NCI-H146 (cell line): ENCODE results near the gene ATG7.
"Not testable (repeated sequence)": the region's sequence is repeated elsewhere in the genome, so short reads cannot be mapped to it uniquely, and the experiment has no call there.

Source experiments
- DNase-seq: peaks from one replicate; lab custom pipeline; 2025; lab: John Stamatoyannopoulos, UW

Gene ATG7

DNA sequence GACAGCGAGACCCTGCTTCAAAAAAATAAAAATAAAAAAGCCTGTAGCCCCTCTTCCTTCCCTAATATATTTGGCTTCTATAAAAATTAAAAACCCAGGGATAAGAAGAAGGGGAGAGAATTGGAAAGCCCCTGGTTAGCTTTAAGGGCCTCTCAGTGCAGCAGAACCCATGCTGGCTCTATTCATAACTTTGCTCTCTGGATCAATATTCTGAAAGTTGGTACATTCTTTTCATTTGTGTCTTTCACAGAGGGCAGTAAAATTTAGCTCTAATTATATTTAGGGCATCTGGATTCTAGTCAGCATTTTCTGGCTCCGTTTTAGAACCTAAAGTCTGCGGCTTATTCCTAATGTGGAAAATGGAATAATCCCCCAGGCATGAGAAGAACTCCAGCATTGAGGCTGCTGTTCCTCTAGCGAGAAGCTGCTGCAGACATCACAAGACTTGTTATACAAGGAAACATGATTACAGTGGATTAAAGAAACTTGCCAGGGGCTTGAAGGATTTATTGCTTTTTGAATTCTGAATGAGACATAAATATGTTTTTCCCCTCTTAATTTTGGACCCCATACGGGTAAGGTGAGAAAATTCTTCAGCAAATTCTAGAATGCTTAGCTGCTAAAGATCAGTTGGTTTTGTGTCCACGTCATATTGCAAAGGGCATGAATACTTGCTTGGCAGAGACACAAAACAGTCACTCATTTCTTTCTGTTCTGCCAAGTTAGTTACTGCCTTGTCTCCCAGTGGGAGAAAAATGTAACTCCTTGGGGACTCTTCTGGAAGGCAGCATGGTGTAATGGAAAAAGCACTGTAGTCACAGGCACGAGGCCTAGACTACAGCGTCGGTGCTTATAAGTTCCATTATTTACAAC lies 193.8 kb downstream of the ATG7 start:
- no peak for DNase-seq

DNA sequence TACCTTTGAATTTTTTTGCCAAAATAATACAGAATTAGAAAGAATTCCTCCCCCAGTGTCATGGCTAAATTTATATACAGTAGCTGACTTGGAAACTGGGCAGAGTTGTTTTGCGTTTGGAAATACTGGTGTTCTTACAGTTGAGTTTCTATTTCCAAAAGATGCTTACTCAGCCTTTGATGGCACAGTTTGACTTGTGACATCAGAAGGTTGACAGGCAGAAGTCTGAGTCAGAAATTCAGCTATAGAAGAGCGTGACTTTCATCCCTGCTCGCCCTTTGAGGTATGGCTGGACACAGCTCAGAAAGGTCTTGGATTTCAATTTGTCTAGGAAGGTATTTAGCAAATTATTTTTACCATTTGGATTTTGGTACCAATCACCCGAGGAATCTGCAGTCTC lies 195.7 kb downstream of the ATG7 start:
- no peak for DNase-seq

DNA sequence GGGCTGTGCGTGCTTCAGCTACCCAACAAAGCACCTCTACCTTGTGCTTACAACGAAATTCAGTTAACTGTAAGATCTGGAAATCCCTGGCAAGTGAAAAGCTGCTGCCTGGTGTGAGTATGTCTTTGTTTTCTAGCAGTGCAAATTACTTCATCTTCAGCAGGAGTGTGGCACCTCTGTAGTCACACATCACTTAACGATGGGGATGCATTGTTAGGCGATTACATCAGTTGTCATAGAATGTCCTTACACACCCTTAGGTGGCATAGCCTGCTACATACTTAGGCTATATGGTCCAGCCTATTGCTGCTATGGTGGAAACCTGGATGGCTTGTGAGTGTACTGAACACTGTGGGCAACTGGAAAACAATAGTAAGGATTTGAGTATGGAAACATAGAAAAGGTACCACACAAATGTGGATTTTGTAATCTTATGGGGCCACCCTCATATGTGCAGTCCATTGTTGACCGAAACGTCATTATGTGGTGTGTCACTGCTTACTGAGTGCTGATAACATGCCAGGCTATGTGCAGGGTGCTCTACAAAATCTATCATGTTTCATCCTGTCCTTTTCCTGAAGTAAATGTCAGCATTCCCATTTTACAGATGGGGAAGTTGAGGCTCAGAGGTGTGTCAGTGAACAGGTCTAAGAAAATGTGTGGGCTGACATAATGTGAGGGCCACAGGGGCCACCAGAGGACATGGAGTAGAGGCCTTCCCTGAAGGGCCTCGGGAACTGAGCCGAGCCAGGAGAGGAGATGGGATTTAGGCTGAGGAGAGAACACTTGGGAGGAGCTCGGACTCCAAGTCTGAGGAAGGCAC lies 198.0 kb downstream of the ATG7 start:
- DNase-seq, result no peak

DNA sequence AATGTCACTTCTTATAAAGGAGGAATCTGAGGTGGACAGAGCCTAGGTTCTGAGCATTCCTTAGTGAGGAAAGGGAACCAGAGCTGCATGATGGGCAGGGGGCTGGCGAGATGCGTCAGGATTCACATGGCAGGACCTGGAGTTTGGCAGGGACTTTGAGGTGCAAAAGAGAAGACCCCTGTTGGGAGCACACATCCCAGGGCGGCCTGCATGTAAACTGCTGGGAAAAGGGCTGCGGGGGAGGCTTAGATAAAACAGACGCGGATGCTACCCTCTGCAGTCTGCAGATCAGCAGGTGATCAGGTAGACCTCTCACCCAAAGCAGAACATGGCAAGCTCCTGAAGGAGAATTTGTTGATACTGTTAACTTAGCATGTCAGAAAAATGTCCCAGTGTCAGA lies 203.1 kb downstream of the ATG7 start:
- no peak for DNase-seq

DNA sequence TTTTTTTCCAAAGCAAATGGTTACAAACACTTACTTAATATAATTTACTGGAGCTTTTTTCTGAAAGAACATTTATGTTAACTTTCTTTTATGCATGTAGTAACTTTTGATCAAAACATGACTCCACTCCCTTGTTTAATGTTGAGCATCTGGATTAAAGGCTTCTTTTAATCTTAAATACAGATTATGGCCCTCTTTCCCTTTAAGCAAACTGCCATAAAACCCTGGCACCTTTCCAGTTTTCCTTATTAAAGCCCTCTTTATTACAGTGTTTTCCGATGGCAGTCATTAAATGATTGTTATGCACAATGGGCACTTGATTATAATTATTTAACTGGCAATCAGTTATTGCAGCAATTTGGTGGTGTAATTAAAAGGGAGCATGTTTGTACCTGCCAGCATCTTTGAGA lies 204.5 kb downstream of the ATG7 start:
- peak; percentile 94 for DNase-seq

DNA sequence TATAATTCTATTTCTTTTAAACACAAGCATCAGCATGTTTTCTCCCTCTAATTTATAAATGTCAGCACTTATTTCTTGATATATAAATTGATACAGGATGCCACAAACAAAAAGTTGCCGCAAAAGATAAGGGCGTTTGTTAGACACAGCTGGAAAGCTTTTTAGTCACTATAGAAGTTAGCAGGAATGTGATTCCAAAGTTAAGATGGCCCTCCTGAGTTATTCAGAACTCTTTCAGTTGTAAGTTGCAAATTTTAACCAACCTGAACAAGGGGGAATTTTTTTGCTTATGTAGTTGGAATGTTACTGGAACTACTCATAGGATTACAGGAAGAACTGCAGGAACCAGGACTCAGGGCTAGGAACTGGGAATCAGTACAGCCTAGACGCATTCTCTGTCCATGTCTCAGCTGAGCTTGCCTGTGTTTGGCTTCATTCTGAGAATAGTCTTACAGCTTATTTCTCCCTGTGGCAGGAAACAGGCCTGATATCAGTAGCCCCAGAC lies 205.3 kb downstream of the ATG7 start:
- DNase-seq, result peak; percentile 29

DNA sequence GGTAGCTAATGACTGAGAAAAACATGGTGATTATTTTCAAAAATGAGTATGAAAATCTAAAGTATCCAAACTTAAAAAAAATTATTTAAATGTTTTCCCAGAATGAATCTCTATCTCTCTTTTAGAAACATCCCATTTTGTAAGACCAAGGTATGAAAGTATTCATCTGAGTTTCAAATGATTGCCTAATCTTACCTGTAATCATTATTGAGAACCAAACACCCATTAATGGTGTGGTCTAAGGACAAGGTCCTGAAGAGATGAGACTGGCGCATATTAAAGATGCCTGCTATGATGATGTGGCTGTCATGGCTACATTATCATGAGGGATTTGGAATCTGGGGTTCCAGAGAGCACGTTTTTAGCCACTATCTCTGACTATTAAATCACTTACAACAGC lies 206.0 kb downstream of the ATG7 start:
- DNase-seq, result no peak

DNA sequence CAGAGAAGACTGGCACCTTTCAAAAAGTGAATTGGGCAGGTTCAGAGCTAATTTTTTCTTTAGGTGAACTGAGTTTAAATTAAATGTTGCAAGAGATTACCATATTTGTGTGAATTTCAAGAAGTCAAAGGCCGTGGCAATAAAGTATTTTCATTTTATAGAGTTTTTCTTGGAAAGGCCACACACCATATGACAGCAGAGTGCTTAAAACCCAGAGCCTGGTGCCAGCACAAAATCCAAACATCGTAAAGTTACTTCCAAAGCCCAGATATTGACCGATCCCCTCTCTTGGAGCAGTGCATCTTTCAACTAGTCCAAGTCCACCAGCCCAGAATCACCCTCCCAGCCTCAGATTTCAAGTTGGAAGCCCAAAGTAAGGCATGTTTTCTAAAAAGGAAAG lies 207.0 kb downstream of the ATG7 start:
- DNase-seq, result no peak

DNA sequence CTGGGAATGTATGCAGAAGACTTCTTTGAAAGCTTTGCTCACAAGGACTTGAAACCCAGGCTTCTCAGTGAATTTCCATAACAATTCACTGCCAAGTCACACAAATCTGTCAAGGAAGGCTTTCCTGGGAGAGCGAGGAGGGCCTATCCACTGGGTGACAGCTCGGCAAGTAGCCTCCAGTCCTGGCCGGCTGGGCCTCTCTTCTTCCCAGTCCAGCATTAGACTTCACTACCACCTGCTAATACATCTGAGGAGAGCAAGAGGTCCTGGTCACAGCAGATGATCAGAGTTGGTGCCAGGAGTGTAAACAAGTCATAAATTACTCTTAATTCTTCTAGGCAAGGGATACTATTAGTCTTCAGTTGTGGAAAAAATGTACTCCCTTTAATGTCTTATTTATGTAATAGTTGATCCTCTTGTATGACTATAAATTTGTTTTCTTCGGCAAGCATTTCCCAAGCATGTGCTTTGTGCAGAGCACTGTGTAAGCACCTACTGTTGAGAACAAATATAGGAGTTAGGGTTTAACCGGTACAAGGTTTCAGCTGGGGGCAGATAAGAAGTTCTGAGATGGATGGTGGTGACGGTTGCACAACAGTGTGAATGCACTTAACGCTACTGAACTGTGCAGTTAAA lies 208.6 kb downstream of the ATG7 start:
- peak; percentile 62 for DNase-seq

DNA sequence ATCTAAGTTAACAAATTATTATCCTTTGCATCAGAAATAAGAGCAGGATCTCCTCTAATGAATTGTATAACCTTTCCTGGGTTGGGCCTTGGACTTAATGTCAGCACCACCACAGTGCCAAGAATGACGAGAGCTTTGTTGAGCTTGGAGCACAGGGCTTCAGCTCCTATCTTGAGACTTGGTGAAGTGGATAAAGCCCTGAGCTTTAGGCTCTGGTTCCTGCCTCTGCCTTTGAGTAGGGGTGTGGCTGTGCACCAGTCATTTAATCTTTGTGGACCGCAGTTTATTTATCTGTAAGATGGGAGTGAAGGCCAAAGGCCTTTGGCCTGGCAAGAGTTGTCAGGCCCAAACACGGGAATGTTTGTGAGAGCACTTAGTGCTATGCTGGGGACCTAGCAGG lies 209.4 kb downstream of the ATG7 start:
- DNase-seq, result no peak

DNA sequence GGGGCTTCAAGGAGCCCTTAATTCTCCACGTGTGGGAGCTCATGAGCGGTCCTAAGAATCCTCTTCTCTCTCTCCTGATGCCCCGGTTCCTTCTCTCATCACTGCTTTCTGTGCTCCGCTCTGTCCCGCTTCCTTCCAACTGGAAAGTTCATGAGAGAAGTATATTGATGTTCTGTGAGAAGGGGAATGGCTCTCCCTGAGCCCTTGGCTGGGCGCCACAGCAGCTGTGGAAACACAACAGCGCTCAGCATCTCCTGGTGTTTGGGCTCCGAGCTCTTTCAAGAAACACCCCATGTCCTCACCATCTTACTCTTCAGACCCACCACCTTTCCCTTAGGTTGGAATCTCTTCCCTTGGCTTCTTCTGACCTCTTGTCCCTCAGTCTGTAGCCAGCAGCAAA lies 209.8 kb downstream of the ATG7 start:
- DNase-seq, result no peak

DNA sequence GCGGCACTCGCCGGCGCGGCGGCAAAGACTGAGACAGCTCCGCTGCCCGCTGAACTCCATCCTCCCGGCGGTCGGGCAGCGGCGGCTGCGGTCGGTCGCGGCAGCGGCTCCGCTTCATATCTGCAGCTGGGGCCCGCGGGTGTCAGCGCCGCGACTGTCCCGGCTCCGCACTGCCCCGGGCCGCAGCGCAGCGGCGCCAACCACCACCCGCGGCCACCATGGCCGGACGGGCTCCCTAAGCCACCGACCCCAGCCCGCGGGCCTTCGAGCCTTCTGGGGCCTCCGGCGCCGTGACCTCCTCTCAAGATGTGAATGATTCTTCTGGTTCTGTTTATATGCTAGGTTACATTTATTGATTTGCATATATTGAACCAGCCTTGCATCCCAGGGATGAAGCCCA lies 216.2 kb downstream of the ATG7 start:
- not testable (repeated sequence) for DNase-seq

DNA sequence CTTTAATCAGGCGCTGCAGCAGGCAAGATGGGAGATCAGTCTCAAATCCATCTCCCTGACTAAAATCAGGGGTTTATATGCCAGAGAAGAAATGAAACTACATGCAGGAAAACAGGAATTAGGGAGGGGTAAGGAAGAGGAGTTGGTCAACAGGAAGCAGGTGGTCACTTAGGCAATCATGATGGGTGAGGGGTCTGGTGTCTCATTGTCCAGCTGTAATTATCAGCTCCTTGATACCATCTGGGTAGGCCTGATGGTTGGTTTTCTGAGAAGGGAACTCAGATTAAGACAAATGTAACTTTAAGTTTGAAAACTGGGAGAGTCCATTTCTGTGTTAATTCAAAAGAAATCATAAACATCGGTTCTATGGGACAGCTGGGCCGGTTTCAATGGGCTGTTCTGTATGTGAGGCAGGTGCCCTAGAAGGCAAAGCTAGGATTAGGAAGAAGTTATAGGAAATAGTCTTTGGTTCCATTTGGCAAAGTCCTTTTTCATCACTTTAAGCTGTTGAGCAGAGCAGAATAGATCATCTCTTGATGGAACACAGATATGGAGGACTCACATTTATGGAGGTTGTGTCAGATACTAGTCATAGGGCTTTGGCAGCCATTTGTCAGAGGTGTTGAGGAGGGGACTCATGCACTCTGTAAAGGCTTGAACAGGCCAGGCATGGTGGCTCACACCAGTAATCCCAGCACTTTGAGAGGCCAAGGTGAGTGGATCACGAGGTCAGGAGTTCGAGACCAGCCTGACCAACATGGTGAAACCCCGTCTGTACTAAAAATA lies 222.1 kb downstream of the ATG7 start:
- DNase-seq, result no peak

DNA sequence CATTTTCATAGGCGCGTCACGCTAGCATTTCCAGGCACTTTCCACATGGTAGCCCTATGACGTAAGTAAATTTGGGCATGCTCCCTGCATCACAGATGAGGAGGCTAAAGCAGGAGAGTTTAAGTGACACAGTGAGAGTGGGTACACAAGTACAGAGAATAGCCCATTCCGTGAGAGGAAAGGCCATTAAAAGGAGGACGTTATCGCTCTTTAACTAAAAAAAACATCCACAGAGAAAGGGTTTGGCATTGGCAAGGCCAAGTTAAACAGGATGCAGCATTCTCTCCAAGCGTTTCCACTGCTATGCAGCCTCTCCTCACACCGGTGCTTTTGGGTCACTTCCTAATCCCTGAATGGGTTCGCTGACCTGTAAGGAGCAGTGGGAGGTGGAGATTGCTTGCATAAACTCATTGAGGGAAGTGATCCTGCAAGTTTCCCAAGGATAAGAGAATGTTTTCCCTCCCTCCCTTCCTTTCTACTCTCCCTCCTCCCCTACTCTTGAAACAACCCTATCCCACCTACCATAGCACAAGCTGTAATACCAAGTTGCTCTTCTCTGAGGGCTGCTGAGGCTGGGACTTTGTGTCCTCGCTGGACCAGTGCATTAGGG lies 223.9 kb downstream of the ATG7 start:
- no peak for DNase-seq

DNA sequence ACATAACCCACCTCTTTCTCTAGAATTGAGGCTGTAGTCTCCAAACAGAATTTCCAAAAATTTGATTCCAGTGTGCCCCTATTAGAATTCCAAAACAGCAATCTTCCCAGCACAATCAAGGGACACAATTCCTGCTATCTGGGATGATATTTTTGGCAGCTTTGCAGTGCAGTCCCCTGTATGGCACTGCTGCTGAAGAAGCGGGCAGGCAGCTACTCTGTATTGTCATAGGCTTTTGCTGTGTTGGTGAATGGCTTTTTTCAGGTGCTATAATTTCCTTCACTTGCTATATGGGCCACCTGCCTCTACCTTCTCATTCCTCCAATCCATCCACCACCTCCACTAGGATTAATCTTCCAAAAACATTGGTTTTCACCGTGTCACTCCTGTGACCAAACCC lies 226.0 kb downstream of the ATG7 start:
- DNase-seq, result no peak

DNA sequence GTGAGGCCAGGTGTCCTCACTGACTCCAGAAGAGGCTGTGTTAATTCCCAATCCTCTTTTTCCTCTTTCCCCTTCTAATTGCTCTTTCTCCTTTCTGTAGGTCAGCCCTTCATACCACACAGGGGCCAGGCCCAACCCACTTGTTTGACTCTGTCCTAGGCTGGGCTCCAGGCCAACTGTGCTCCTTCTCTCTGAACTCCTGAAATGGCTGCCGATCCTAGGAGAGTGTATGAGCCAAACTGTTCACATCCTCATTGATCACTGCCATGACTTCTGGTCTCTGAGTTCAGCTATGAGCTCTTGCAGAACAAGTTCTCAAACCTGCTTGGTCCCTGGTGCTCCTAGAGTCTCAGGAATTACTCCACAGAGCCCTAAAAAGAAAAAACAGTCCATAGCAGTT lies 226.4 kb downstream of the ATG7 start:
- no peak for DNase-seq

DNA sequence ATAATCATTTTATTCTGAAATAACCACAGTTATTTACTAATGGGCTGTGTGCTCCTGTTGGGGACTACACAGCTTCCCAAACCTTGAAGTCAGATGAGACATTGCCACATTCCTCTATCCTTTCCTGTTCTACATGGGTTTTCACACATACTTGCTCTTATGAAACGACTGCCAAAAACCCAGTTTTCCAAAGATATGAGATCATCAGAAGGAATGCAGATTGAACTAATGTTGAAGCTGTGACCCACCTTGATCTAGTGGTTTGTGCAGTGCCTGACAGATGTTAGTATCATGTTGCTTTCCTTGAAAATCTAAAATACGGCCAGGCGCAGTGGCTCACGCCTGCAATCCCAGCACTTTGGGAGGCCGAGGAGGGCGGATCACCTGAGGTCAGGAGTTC lies 226.9 kb downstream of the ATG7 start:
- DNase-seq, result no peak

DNA sequence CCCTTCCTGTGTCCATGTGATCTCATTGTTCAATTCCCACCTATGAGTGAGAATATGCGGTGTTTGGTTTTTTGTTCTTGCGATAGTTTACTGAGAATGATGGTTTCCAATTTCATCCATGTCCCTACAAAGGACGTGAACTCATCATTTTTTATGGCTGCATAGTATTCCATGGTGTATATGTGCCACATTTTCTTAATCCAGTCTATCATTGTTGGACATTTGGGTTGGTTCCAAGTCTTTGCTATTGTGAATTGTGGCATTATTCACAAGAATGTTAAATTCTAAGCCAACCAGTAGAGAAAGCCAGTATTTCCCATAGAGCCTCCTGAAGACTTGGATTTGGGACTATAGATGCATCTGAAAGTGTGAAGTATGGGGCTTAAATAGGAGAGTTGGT lies 230.2 kb downstream of the ATG7 start:
- not testable (repeated sequence) for DNase-seq

DNA sequence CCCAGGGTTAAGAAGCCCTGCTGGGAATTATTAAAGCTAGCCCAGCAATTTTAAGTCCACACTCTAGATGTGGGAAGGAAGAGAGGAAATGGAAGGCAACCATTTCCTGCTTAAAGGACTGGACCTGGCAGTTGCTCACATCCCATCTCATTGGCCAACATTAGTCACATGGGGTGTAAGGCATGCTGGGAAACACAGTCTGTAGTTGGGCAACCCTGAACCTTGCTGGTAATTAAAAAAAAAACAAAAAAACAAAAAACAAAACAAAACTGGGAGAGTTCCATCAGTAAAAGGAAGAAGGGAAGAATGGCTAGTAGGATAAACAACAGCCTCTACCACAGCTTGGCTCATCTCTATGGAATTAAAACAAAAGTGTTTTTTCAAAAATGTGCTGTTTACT lies 235.5 kb downstream of the ATG7 start:
- no peak for DNase-seq

DNA sequence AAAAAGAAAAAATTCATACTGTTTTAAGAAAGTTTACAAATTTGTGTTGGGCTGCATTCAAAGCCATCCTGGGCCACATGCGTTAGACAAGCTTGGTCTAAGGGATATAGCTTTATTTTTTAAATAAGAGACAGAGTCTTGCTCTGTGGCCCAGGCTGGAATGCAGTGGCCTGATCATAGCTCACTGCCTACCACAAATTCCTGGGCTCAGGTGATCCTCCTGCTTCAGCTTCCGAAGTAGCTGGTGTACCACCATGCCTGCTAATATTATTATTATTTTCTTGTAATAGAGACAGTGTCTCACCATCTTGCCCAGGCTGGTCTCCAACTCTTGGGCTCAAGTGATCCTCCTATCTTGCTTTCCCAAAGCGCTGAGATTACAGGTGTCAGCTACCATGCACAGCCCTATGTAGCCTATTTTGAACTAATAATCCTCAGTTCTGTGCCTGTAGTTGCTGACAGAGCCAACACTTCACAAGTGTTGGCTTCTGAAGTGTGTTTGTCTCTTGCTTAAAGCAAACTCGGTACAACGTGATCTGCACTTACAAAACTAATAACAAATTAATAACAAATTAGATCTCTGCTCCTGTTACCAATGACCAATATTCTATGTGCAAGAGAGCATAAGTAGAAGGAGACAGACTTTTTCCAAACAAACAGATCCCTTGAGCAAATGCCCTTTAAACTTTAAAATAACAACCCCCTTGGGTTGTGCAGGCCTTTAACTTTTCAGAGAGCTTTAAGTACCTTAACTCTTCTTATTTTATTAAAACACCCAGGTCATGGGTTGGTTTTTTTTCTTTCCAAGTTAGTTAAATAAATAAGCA lies 236.4 kb downstream of the ATG7 start:
- DNase-seq, result no peak
